Activated T-cell treated with anti-CD3 and anti-CD28 coated beads, Interleukin-2, amount 50 U/mL, for 1 hour (primary cell): Measurements from ENCODE around the gene CHCHD6.

ENCODE experiments used
- DNase-seq: peaks from one replicate; pipeline ENCODE4 v3.0.0-alpha.2; 2020

CHCHD6 gene

GRCh38 chr3:126867190-126867862 lies 163.3 kb downstream of the CHCHD6 start:
- no peak for DNase-seq

GRCh38 chr3:126867863-126868200 lies 163.8 kb downstream of the CHCHD6 start:
- no peak for DNase-seq

GRCh38 chr3:126870608-126871210 lies 166.7 kb downstream of the CHCHD6 start:
- DNase-seq = no peak

GRCh38 chr3:126872701-126873342 lies 168.8 kb downstream of the CHCHD6 start:
- no peak for DNase-seq

GRCh38 chr3:126873416-126873815 lies 169.4 kb downstream of the CHCHD6 start:
- DNase-seq = no peak

GRCh38 chr3:126878664-126879063 lies 174.6 kb downstream of the CHCHD6 start:
- DNase-seq = no peak

GRCh38 chr3:126880901-126881300 lies 176.9 kb downstream of the CHCHD6 start:
- DNase-seq = no peak

GRCh38 chr3:126881861-126882260 lies 177.8 kb downstream of the CHCHD6 start:
- DNase-seq = no peak

- no peak for DNase-seq
These were observed 179.2 kb downstream of the CHCHD6 start for GRCh38 chr3:126883241-126883640.

GRCh38 chr3:126885425-126885824 lies 181.4 kb downstream of the CHCHD6 start:
- DNase-seq = no peak

- DNase-seq = no peak
These were observed 182.2 kb downstream of the CHCHD6 start for GRCh38 chr3:126886217-126886616.

GRCh38 chr3:126887686-126888085 lies 183.6 kb downstream of the CHCHD6 start:
- DNase-seq = no peak

GRCh38 chr3:126888186-126888760 lies 184.2 kb downstream of the CHCHD6 start:
- no peak for DNase-seq

GRCh38 chr3:126889276-126890201 lies 185.5 kb downstream of the CHCHD6 start:
- no peak for DNase-seq

GRCh38 chr3:126891141-126891540 lies 187.1 kb downstream of the CHCHD6 start:
- no peak for DNase-seq

GRCh38 chr3:126891791-126892190 lies 187.8 kb downstream of the CHCHD6 start:
- no peak for DNase-seq

GRCh38 chr3:126893651-126894050 lies 189.6 kb downstream of the CHCHD6 start:
- no peak for DNase-seq

GRCh38 chr3:126894475-126894874 lies 190.4 kb downstream of the CHCHD6 start:
- no peak for DNase-seq

- DNase-seq = no peak
These were observed 191.4 kb downstream of the CHCHD6 start for GRCh38 chr3:126895178-126896066.

GRCh38 chr3:126896067-126896441 lies 192.0 kb downstream of the CHCHD6 start:
- DNase-seq = no peak

GRCh38 chr3:126896968-126897367 lies 192.9 kb downstream of the CHCHD6 start:
- DNase-seq = no peak

GRCh38 chr3:126897943-126898342 lies 193.9 kb downstream of the CHCHD6 start:
- no peak for DNase-seq
